ENCODE measurements around the gene RETREG1.
"Not testable (repeated sequence)": the region's sequence is repeated elsewhere in the genome, so short reads cannot be mapped to it uniquely, and the experiment has no call there.

The RETREG1 gene

GRCh38 chr5:16550316-16550952 is 66.4 kb downstream of the RETREG1 start:
- peak; percentile 55 for DNase-seq

DNA sequence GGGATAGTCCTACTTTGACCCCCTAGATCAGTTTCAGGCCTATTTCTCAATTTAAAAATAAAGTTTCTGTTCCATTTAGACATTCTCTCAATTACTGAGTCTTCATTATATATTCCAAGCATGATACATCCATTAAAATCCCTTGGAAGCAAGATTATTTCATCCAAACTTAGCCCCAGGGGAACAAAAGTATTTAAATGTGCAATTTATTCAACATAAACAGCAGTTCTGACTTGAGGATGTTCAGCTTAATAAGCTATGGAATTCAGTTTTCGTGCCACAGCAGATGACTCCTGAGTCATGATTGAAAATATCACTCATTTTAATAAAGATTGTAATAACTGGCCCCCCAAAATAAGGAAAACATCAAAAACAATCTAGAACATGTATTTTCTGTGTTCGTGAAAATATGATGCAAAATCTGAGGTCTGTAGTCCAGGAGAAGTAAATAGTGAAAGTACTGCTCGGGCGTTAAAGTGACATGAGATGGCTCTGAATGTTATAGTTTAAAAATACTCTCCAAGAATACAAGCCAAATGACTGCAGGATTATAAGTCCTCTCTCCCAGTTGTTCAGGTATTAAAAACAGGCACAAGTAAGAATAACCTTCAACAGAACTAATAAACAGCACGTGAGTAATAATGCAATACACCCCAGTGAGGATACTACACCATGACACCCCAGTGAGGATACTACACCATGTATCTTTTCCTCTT is 67.1 kb downstream of the RETREG1 start:
- no peak for DNase-seq

- DNase-seq: no peak
These were observed 68.0 kb downstream of the RETREG1 start for GRCh38 chr5:16548812-16549211.

DNA sequence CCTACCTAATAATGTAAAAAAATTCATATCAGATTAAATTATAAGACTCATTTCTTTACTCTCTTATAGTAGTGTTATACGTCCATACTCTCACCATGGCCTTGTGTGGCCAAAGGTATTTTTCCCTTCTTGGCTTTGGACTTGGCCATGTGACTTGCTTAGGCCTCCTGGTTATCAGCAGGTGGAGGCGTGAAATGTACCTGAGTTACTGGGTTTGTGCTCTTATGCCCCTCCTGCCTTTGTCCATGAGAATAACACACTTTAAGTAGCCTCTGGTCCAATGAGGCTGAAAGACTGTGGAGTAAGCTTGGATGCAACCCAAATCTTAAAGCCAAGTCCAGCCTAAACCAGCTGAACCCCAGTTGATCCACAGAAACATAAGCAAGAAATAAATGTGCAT is 68.7 kb downstream of the RETREG1 start:
- DNase-seq: no peak

GRCh38 chr5:16547200-16547842 is 69.5 kb downstream of the RETREG1 start:
- no peak for DNase-seq

GRCh38 chr5:16546732-16547131 is 70.1 kb downstream of the RETREG1 start:
- DNase-seq: no peak

- DNase-seq: no peak
These were observed 72.0 kb downstream of the RETREG1 start for GRCh38 chr5:16544607-16545374.

DNA sequence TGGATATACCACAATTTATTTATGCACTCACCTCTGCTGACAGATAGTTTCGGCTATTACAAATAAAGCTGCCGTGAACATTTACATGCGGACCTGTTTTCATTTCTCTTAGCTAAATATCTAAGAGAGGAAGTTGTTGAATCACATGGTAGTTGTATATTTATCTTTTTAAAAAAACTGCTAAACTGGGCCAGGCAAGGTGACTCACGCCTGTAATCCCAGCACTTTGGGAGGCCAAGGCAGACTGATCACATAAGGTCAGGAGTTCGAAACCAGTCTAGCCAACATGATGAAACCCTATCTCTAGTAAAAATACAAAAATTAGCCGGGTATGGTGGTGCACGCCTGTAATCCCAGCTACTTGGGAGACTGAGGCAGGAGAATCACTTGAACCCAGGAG is 73.6 kb downstream of the RETREG1 start:
- DNase-seq: not testable (repeated sequence)

- DNase-seq: no peak
These were observed 74.6 kb downstream of the RETREG1 start for GRCh38 chr5:16542236-16542635.

DNA sequence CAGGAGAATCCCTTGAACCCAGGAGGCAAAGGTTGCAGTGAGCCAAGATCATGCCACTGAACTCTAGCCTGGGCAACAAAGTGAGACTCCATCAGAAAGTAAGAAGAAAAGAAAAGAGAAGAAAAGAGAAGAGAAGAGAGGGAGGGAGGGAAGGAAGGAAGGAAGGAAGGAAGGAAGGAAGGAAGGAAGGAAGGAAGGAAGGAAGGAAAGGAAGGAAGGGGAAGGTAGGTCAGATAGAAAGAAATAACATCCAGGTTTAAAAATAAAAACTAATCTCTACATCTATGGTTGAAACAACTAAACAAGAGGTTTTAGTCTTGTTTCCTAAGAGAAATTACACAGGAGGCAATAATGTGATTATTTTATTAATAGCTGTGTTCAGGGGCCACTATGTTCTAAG is 75.2 kb downstream of the RETREG1 start:
- not testable (repeated sequence) for DNase-seq

- no peak for DNase-seq
These were observed 76.4 kb downstream of the RETREG1 start for GRCh38 chr5:16540421-16540820.

DNA sequence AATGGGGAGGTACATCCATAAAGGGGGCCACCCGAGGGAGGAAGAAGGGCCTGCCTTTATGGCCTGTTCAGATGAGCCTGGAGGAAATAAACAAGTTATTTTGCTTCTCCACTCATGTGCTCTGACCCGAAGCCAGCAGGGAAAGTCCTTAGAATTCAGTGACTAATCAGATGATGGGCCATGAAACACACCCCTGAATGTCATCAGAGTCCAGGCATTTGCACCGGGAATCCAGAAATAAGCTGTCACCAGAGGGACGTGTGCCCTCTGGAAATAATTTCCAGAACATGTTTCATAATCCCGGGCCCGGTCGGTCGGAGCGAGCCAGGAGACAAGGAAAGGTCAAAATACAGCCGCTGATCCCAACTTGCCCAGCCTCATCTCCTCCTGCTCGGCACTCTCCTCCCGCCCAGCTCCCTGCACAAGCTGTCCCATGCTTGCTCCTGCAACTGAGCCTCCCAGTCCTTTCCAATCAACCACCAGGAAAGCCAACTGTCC is 77.6 kb downstream of the RETREG1 start:
- DNase-seq: no peak

- DNase-seq: no peak
These were observed 78.8 kb downstream of the RETREG1 start for GRCh38 chr5:16538006-16538405.

DNA sequence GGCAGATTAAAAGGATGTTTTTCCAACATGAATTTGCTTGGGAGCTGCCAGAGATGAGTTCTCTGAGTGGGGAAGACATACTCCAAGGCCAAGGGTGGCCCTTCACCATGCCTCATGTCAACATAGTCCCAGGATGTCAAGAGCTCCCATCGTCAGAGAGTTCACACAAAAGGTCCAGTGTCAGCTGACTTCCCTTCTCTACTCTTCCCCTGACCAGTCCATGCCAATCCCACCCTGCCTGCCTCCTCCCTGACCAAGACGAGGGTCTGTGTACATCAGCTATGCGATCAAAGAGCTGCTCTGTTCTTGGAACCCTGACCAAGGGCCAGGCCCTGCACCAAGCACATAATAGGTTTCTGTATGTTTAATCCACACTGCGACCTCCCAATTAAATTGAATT is 80.0 kb downstream of the RETREG1 start:
- no peak for DNase-seq

- DNase-seq: no peak
These were observed 80.6 kb downstream of the RETREG1 start for GRCh38 chr5:16536246-16536645.

GRCh38 chr5:16534280-16534679 is 82.5 kb downstream of the RETREG1 start:
- DNase-seq: no peak

- DNase-seq: no peak
These were observed 85.6 kb downstream of the RETREG1 start for GRCh38 chr5:16531063-16531648.

DNA sequence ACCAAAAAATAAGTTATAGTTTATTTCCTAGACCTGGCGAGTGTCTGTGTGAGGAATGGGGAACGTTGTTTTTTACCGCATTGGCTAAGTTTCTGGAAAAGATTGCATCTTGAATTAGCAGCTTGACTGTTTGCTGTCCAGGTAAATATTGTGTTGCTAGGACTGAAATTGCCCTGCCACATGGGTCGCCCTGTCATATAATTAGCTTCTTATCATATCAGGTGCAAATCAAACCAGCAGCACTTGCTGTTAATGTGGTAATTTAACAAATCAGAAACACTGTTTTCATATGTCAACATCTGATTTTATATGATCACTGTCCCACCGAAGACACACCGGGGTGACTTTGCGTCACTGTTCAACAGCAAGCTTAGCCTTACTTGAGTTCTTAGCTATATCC is 87.5 kb downstream of the RETREG1 start:
- DNase-seq: no peak

DNA sequence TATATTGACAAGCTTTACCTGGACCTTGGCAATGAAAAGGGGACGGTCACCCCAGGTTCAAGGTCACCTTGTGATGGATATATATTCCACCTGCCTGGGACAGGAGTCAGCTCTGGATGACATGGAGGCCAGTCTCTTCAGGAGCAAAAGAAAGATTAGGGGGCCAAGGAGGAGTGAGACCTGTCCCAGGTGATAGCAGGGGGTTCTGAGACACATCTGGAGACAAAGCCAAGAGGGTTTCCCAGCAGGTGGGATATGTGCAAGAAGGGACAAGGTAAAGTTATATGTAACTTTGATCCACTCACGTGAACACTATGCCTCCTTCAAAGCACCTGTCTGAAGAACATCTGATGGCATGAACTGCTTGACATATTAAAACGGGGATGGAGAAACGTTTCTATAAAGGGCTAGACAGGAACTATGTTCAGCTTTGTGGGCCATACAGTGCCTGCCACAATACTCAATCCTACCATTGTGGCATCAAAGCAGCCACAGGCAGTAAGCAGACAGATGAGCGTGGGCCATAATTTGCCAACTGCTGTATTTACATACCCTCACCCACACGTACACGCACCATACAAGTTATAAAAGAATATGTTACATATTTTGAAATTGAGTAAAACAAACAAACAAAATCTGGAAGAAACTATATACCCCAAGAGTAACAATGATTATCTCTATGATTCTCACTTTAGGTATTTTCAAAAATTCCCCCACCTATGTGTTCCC is 88.3 kb downstream of the RETREG1 start:
- no peak for DNase-seq

GRCh38 chr5:16525651-16526050 is 91.1 kb downstream of the RETREG1 start:
- DNase-seq: no peak

DNA sequence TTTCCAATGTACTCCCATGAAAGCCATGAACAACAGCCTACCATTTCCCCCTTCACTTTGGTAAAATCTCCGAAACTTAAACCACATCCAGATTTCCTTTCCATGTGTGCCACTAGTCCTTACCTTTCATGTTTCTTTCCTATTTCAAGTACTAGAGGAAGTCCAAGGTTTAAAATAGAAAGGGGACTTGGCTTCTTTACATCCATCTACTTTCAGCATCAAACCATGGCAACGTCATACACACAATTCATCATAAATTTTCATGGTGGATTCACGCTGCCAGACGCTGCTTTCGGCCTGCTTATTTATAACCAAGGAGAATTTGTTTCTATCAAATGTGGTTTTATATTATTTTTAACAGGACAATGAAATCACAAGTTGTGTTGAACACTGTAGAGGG is 92.5 kb downstream of the RETREG1 start:
- no peak for DNase-seq

All from OCI-M1 (cell line).